Activated naive CD4-positive, alpha-beta T cell treated with anti-CD3 and anti-CD28 coated beads for 36 hours (primary cell): ENCODE measurements around the gene MYO6. TPM values are rescaled to one million over a fixed set of nuclear protein-coding genes. Genes with fewer than 3 reads are reported as not detected.
"Not testable (repeated sequence)": the region's sequence is repeated elsewhere in the genome, so short reads cannot be mapped to it uniquely, and the experiment has no call there.

Experiments used
- CTCF ChIA-PET: fragments of 350-600 bp; sonication (Branson Sonifier 250); formaldehyde crosslinking; loops from one replicate; lab custom pipeline; 2021; ENCODE audit warnings: antibody characterized with exemption; lab: Charles Lee
- DNase-seq: peaks from one replicate; pipeline ENCODE4 v3.0.0-alpha.2; 2020
- H3K27ac Mint-ChIP-seq: one replicate; pipeline ENCODE4 v1.8.0; 2021; ENCODE audit warnings: mild to moderate bottlenecking, mixed read lengths
- H3K27me3 Mint-ChIP-seq: one replicate; pipeline ENCODE4 v1.8.0; 2021; ENCODE audit warnings: low read depth, mixed read lengths
- H3K36me3 Mint-ChIP-seq: one replicate; pipeline ENCODE4 v1.8.0; 2021; ENCODE audit warnings: low read depth, mixed read lengths
- H3K4me1 Mint-ChIP-seq: one replicate; pipeline ENCODE4 v1.8.0; 2021; ENCODE audit warnings: low read depth, mixed read lengths
- H3K4me3 Mint-ChIP-seq: one replicate; pipeline ENCODE4 v1.8.0; 2021; ENCODE audit warnings: mild to moderate bottlenecking, moderate library complexity, mixed read lengths
- H3K9me3 Mint-ChIP-seq: one replicate; pipeline ENCODE4 v1.8.0; 2021; ENCODE audit warnings: mixed read lengths
- intact Hi-C: fragments of 100-400 bp; cut with micrococcal nuclease; formaldehyde crosslinking; loops from one replicate; pipeline ENCODE4 v1.15.1; 2023
- total RNA-seq, 2 experiments: library from RNA; stranded (reverse); gene quantifications; one replicate each; pipeline ENCODE4 v1.2.3, GENCODE V29; 2021

The MYO6 gene
- 1 to 10 TPM; 1.8 to 2.0 TPM for total RNA-seq

GRCh38 chr6:75748743-75749538 lies at the start of gene MYO6:
Gene MYO6, plus strand, starts transcription at chr6:75749239. Its CDS starts 68,309 bp downstream, at chr6:75817548.
- H3K4me3 Mint-ChIP-seq = peak within 1 kb of the TSS; percentile 85
- H3K4me1 Mint-ChIP-seq = peaks cover 6% of the 10 kb centered on the region
- no peaks in the 10 kb centered on the region for H3K9me3 Mint-ChIP-seq
- CTCF ChIA-PET = no interaction called here
- H3K36me3 Mint-ChIP-seq = no peaks in the 10 kb centered on the region
- no peak within 1 kb of the TSS for H3K27ac Mint-ChIP-seq
- intact Hi-C loops = loop anchor here (2.0 to 5.0 kb wide), 3 partner anchors 82 to 467 kb away; partner anchors contain the start of gene TMEM30A
- peak; percentile 27 for DNase-seq
- peaks cover 36% of the 10 kb centered on the region for H3K27me3 Mint-ChIP-seq

DNA sequence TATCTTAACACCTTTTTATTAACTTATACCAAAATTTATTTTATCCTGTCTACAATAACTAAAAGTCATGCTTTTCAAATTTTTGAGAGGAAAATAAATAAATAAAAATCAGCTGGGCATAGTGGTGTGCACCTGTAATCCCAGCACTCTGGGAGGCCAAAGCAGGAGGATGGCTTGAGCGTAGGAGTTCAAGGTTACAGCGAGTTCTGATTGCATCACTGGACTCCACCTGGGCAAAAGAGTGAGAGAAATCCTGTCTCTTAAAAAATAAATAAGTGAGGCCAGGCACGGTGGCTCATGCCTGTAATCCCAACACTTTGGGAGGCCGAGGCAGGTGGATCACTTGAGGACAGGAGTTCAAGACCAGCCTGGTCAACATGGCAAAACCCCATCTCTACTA lies 40.7 kb upstream of the MYO6 start:
- H3K4me3 Mint-ChIP-seq, CTCF ChIA-PET, H3K9me3 Mint-ChIP-seq, H3K27ac Mint-ChIP-seq, H3K4me1 Mint-ChIP-seq, intact Hi-C loops, DNase-seq, H3K27me3 Mint-ChIP-seq: not testable (repeated sequence)
- H3K36me3 Mint-ChIP-seq = peaks cover 25% of the 10 kb centered on the region

DNA sequence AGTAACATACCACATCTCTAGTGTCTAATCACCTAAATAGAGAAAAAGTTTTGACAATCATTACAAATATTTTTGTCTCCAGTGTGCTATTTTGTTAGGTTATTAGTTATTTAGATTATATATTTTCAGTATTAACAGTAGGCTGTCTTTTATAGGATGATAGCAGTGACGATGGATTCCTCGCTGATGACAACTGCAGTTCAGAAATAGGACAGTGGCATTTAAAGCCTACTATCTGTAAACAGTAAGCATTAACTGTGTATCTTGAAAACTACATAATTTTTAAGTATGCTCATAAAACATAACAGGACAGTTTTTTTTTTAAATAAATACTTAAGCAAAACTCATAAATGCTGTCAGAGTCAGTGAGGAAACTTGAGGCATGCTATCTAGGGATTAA lies 37.9 kb upstream of the MYO6 start:
- peaks cover 30% of the 10 kb centered on the region for H3K36me3 Mint-ChIP-seq
- CTCF ChIA-PET = no interaction called here
- no peaks in the 10 kb centered on the region for H3K4me1 Mint-ChIP-seq
- no peak overlapping the region for H3K27ac Mint-ChIP-seq
- H3K9me3 Mint-ChIP-seq = no peaks in the 10 kb centered on the region
- intact Hi-C loops = no loop called here
- H3K4me3 Mint-ChIP-seq = no peak overlapping the region
- no peaks in the 10 kb centered on the region for H3K27me3 Mint-ChIP-seq
- no peak for DNase-seq

GRCh38 chr6:75719133-75719532 lies 29.9 kb upstream of the MYO6 start:
- no peak for DNase-seq
- no peaks in the 10 kb centered on the region for H3K27me3 Mint-ChIP-seq
- intact Hi-C loops = no loop called here
- H3K9me3 Mint-ChIP-seq = no peaks in the 10 kb centered on the region
- H3K27ac Mint-ChIP-seq = no peak overlapping the region
- no peak overlapping the region for H3K4me3 Mint-ChIP-seq
- H3K4me1 Mint-ChIP-seq = no peaks in the 10 kb centered on the region
- peaks cover 11% of the 10 kb centered on the region for H3K36me3 Mint-ChIP-seq
- CTCF ChIA-PET = interaction anchor here (0.6 to 0.7 kb wide), 2 partner anchors 8 to 13 kb away, joined by 3 to 6 read pairs; no protein-coding TSS in a partner anchor

DNA sequence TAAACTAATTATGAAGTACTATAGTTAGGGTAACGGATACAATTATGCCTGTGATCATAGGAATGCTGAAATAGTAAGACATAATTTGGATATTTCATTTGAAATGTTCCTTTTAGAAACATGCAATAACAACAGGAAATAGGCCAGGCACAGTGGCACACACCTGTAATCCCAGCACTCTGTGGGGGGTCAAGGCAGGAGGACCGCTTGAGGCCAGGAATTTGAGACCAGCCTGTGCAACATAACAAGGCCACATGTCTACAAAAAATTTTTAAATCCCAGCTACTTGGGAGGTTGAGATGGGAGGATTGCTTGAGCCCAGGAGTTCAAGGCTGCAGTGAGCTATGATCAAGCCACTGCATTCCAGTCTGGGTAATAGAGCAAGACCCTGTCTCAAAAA lies 25.7 kb upstream of the MYO6 start:
- CTCF ChIA-PET = no interaction called here
- Mint-ChIP-seq H3K27ac (no peak overlapping the region), H3K27me3 (no peaks in the 10 kb centered on the region), H3K9me3 (no peaks in the 10 kb centered on the region), H3K4me1 (no peaks in the 10 kb centered on the region), H3K36me3 (no peaks in the 10 kb centered on the region), H3K4me3 (no peak overlapping the region)
- no peak for DNase-seq
- intact Hi-C loops = no loop called here

DNA sequence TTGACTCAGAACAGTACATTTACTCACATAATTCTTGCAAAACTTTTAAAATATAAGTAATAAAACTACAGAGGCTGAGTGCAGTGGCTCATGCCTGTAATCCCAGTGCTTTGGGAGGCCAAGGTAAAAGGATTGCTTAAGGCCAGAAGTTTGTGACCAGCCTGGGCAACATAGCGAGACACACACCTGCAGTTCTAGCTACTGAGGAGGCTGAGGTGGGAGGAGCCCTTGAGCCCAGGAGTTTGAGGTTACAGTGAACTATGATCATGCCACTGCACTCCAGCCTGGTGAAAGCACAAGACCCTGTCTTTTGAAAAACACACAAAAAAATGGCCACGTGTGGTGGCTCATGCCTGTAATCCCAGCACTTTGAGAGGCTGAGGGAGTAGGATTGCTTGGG lies 21.8 kb upstream of the MYO6 start:
- Mint-ChIP-seq H3K27ac (no peak overlapping the region), H3K4me1 (no peaks in the 10 kb centered on the region), H3K4me3 (no peak overlapping the region), H3K27me3 (no peaks in the 10 kb centered on the region), H3K36me3 (no peaks in the 10 kb centered on the region), H3K9me3 (no peaks in the 10 kb centered on the region)
- intact Hi-C loops = no loop called here
- DNase-seq = no peak
- CTCF ChIA-PET = interaction anchor here (0.6 to 0.8 kb wide), 2 partner anchors 8 to 162 kb away, joined by 3 to 6 read pairs; no protein-coding TSS in a partner anchor

DNA sequence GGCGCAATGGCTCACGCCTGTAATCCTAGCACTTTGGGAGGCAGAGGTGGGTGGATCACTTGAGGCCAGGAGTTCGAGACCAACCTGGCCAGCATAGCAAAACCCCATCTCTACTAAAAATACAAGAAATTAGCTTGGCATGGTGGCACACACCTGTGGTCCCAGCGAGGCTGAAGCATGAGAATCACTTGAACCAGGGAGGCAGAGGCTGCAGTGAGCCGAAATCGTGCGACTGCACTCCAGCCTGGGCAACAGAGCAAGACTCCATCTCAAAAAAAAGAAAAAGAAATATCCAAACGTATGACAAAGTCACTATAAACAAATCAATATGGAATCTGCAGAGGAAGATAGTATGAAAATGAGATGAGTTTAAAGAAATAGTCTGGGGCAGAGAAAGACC lies 18.0 kb upstream of the MYO6 start:
- H3K36me3 Mint-ChIP-seq, H3K27me3 Mint-ChIP-seq, H3K27ac Mint-ChIP-seq, CTCF ChIA-PET, H3K4me3 Mint-ChIP-seq, intact Hi-C loops, H3K9me3 Mint-ChIP-seq, H3K4me1 Mint-ChIP-seq, DNase-seq: not testable (repeated sequence)

DNA sequence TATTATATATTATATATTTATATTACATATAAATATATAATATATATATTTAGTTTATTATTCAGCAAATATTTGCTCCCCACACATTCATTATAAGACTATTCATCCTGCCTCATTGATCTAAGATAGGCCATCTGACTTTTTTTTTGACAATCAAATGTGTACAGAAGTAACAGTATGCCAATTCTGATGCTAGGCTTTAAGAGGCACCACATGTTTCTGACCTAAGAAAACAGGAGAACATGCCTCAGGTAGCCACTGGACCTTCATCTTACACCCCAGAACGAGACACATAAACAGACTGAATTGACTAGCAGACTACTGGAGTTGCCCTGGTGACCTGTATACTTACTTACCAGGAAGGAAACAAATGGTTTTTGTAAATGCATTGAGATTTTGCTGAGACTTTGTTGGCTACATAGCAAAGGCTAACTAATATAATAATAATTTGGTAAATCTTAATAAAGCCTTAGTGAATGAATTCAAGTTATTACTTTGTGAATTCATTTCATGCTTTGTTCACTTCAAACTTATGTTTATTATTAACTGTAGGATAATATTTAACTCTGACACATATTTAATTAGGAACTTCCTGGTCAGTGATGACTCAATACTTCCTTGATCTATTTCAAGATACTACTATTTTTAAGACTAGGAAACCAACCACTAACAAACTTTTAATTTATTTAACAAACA lies 13.4 kb upstream of the MYO6 start:
- Mint-ChIP-seq H3K4me1 (no peaks in the 10 kb centered on the region), H3K36me3 (no peaks in the 10 kb centered on the region), H3K27ac (no peak overlapping the region), H3K9me3 (no peaks in the 10 kb centered on the region), H3K27me3 (no peaks in the 10 kb centered on the region), H3K4me3 (no peak overlapping the region)
- intact Hi-C loops = no loop called here
- CTCF ChIA-PET = interaction anchor here (0.6 kb wide), 1 partner anchor 234 kb away, joined by 3 read pairs; no protein-coding TSS in a partner anchor
- DNase-seq = no peak

DNA sequence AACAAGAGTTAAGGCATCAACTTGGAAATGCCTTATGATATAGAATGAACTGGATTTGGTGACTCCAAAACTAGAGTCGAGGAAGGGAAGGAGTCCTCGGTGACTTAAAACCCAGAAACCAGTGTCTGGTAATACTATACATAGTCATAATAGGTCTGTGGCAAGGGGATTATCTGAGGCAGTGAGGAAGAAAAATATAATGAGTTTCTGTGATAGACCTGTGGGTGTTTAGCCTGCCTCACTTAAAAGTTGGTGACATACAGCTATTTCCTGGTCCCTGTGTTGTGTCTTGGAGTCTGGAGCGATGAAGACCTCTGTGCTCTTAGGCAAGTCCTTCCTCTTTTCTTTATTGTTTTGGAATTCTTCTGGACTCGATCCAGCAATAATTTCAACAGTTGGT lies 5.1 kb upstream of the MYO6 start:
- Mint-ChIP-seq H3K4me1 (peaks cover 3% of the 10 kb centered on the region), H3K4me3 (no peak overlapping the region), H3K27me3 (peaks cover 24% of the 10 kb centered on the region), H3K36me3 (no peaks in the 10 kb centered on the region), H3K27ac (no peak overlapping the region), H3K9me3 (no peaks in the 10 kb centered on the region)
- CTCF ChIA-PET = no interaction called here
- DNase-seq = no peak
- intact Hi-C loops = no loop called here

GRCh38 chr6:75745404-75745803 lies 3.6 kb upstream of the MYO6 start:
- peaks cover 32% of the 10 kb centered on the region for H3K27me3 Mint-ChIP-seq
- no peak overlapping the region for H3K27ac Mint-ChIP-seq
- CTCF ChIA-PET = no interaction called here
- intact Hi-C loops = loop anchor here (5.0 kb wide), 1 partner anchor 463 kb away; the partner anchor contains the start of gene TMEM30A
- H3K4me1 Mint-ChIP-seq = peaks cover 6% of the 10 kb centered on the region
- no peaks in the 10 kb centered on the region for H3K9me3 Mint-ChIP-seq
- no peak overlapping the region for H3K4me3 Mint-ChIP-seq
- no peaks in the 10 kb centered on the region for H3K36me3 Mint-ChIP-seq
- no peak for DNase-seq

DNA sequence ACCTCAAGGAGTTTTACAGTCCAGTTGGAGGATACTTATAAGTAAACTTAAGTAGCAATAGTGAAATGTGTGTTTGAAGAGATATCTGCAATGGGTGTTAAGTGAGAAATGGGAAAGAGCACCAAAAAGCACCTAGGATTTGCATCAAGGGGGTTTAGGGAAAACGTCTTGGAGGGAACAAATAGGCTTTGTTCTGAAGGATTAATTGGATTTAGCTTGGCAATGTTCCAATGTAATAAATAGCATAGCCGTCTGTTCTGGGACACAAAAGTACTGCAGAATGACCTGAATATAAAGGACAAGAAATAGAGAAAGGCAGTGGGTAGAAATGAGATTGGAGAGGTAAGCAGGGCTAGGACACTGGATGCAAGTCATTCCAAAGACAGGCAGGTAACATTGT lies 2.8 kb upstream of the MYO6 start:
- CTCF ChIA-PET = no interaction called here
- H3K36me3 Mint-ChIP-seq = no peaks in the 10 kb centered on the region
- DNase-seq = no peak
- peaks cover 6% of the 10 kb centered on the region for H3K4me1 Mint-ChIP-seq
- intact Hi-C loops = loop anchor here (5.0 kb wide), 1 partner anchor 464 kb away; the partner anchor contains the start of gene TMEM30A
- no peak overlapping the region for H3K27ac Mint-ChIP-seq
- H3K9me3 Mint-ChIP-seq = no peaks in the 10 kb centered on the region
- no peak overlapping the region for H3K4me3 Mint-ChIP-seq
- H3K27me3 Mint-ChIP-seq = peaks cover 39% of the 10 kb centered on the region

GRCh38 chr6:75747152-75747992 lies 1.7 kb upstream of the MYO6 start:
- Mint-ChIP-seq H3K36me3 (no peaks in the 10 kb centered on the region), H3K27me3 (peaks cover 37% of the 10 kb centered on the region), H3K4me1 (peaks cover 6% of the 10 kb centered on the region), H3K9me3 (no peaks in the 10 kb centered on the region), H3K27ac (no peak overlapping the region), H3K4me3 (no peak overlapping the region)
- CTCF ChIA-PET = no interaction called here
- intact Hi-C loops = loop anchor here (5.0 kb wide), 1 partner anchor 465 kb away; the partner anchor contains the start of gene TMEM30A
- DNase-seq = no peak
